Activated CD4-positive, alpha-beta memory T cell treated with anti-CD3 and anti-CD28 coated beads, Interleukin-2, amount 10 ng/mL, durations not matched to agents 7 days and 5 days (primary cell): ENCODE data around the gene DZIP1. TPM values are rescaled to one million over a fixed set of nuclear protein-coding genes. Genes with fewer than 3 reads are reported as not detected.

Source experiments
- CTCF ChIA-PET: fragments of 350-600 bp; sonication (Branson Sonifier 250); formaldehyde crosslinking; loops from one replicate; lab custom pipeline; 2021; ENCODE audit warnings: antibody characterized with exemption, inconsistent platforms; lab: Charles Lee
- POLR2A ChIA-PET: fragments of 350-600 bp; sonication (Branson Sonifier 250); formaldehyde crosslinking; loops from one replicate; lab custom pipeline; 2021; ENCODE audit warnings: antibody characterized with exemption; lab: Charles Lee
- DNase-seq: peaks from one replicate; pipeline ENCODE4 v3.0.0-alpha.2; 2020
- H3K27ac Mint-ChIP-seq: one replicate; pipeline ENCODE4 v1.8.0; 2021; ENCODE audit warnings: mild to moderate bottlenecking, mixed read lengths
- H3K27me3 Mint-ChIP-seq: one replicate; pipeline ENCODE4 v1.8.0; 2021; ENCODE audit warnings: mixed read lengths
- H3K36me3 Mint-ChIP-seq: one replicate; pipeline ENCODE4 v1.8.0; 2021; ENCODE audit warnings: low read depth, mixed read lengths
- H3K4me1 Mint-ChIP-seq: one replicate; pipeline ENCODE4 v1.8.0; 2021; ENCODE audit warnings: mixed read lengths
- H3K4me3 Mint-ChIP-seq: one replicate; pipeline ENCODE4 v1.8.0; 2021; ENCODE audit warnings: mild to moderate bottlenecking, mixed read lengths
- H3K9me3 Mint-ChIP-seq: one replicate; pipeline ENCODE4 v1.8.0; 2021; ENCODE audit warnings: mixed read lengths
- total RNA-seq, 2 experiments: library from RNA; stranded (reverse); gene quantifications; one replicate each; pipeline ENCODE4 v1.2.3, GENCODE V29; 2021

DZIP1 gene
- total RNA-seq, 2 experiments from 2014 or later = 0.30 to 0.40 TPM

DNA sequence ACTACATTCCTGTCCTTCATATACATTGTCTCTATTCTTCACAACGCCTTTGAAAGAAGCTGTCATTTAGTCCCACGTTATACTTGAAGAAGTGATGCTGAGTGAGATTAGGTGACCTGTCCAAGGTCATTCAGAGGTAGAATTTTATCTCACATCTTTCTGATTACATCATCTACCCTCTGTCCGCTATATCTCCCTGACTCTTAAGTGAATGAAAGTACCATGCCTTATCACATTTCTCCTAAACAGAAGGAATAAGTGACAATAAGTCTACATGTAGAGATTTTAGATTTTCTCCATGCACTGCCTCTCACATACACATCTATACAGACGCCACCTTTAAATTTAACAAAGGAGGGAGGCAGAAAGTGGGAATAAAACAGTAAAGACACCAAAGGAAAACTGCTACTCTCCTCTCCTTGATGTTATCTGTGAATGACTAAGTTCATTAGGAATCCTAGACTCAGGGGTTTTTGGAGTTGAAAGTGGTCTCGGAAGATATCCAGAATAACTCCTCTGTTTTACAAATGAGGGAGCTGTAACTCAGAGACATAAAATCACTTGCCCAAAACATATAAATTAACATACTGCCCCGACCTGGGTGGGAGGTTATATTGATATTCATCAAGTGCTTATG lies 96.9 kb downstream of the DZIP1 start:
- CTCF ChIA-PET = no interaction called here
- H3K36me3 Mint-ChIP-seq = no peaks in the 10 kb centered on the region

GRCh38 chr13:95546919-95547318 lies 97.6 kb downstream of the DZIP1 start:
- H3K27me3 Mint-ChIP-seq = peaks cover 34% of the 10 kb centered on the region
- H3K27ac Mint-ChIP-seq = no peak overlapping the region
- no peak for DNase-seq
- no peaks in the 10 kb centered on the region for H3K36me3 Mint-ChIP-seq
- H3K4me3 Mint-ChIP-seq = no peak overlapping the region
- POLR2A ChIA-PET = no interaction called here
- no peaks in the 10 kb centered on the region for H3K9me3 Mint-ChIP-seq
- CTCF ChIA-PET = no interaction called here
- H3K4me1 Mint-ChIP-seq = peaks cover 4% of the 10 kb centered on the region

More for the DNA sequence above, 96.9 kb downstream of the DZIP1 start:
- no peak overlapping the region for H3K27ac Mint-ChIP-seq
- no peaks in the 10 kb centered on the region for H3K9me3 Mint-ChIP-seq
- H3K4me3 Mint-ChIP-seq = no peak overlapping the region
- H3K27me3 Mint-ChIP-seq = peaks cover 36% of the 10 kb centered on the region
- no peak for DNase-seq
- POLR2A ChIA-PET = no interaction called here
- peaks cover 4% of the 10 kb centered on the region for H3K4me1 Mint-ChIP-seq

- H3K27ac Mint-ChIP-seq = no peak overlapping the region
- H3K36me3 Mint-ChIP-seq = no peaks in the 10 kb centered on the region
- peaks cover 16% of the 10 kb centered on the region for H3K27me3 Mint-ChIP-seq
- no peaks in the 10 kb centered on the region for H3K9me3 Mint-ChIP-seq
- H3K4me3 Mint-ChIP-seq = no peak overlapping the region
- CTCF ChIA-PET = no interaction called here
- no peak for DNase-seq
- POLR2A ChIA-PET = no interaction called here
- no peaks in the 10 kb centered on the region for H3K4me1 Mint-ChIP-seq
These were observed 100.2 kb downstream of the DZIP1 start for GRCh38 chr13:95544293-95544692.

GRCh38 chr13:95541911-95542474 lies 102.5 kb downstream of the DZIP1 start:
- DNase-seq = no peak
- Mint-ChIP-seq H3K36me3 (no peaks in the 10 kb centered on the region), H3K27ac (no peak overlapping the region), H3K9me3 (no peaks in the 10 kb centered on the region), H3K4me3 (no peak overlapping the region), H3K27me3 (peaks cover 12% of the 10 kb centered on the region), H3K4me1 (no peaks in the 10 kb centered on the region)
- ChIA-PET CTCF (no interaction called here), POLR2A (no interaction called here)

DNA sequence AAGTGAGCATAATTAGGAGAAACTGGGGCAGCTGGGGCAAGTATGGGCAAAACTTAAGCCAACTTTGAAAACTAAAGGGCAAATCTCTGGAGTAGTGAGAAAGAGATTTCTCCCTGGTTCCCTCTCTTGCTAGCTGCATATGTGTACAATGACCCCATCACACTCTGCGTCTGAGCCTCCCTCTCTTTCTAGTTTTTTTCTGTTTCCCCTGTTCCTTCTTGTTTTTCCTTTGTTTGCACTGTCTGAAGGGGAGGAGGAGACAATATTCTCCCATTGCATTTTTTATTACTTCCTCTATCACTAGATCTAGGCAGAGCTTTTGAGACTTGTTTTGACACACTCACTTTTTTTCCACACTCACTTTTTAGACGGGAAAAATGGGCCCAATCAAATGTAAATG lies 103.2 kb downstream of the DZIP1 start:
- CTCF ChIA-PET = no interaction called here
- H3K4me3 Mint-ChIP-seq = no peak overlapping the region
- POLR2A ChIA-PET = no interaction called here
- H3K4me1 Mint-ChIP-seq = no peaks in the 10 kb centered on the region
- no peak overlapping the region for H3K27ac Mint-ChIP-seq
- no peaks in the 10 kb centered on the region for H3K9me3 Mint-ChIP-seq
- H3K36me3 Mint-ChIP-seq = no peaks in the 10 kb centered on the region
- H3K27me3 Mint-ChIP-seq = peaks cover 16% of the 10 kb centered on the region
- no peak for DNase-seq

DNA sequence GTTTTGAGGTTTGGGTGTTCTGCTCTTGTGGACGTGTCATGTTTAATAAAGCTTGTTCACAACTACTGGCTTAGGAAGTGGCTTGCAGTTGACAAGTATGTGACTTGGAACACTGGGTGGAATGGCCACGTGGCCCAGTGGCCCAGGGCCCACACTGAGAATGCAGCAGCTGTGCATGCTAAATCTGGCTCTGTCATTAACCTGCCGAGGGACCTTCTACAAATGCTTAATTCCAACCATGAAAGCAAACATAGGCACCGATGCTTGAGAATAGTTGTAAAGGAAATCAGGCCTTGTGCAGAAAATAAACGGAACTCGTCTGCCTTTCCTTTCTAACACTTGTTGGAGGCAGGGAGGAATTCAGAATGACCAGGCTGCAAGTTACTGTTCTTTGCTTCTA lies 103.6 kb downstream of the DZIP1 start:
- POLR2A ChIA-PET = no interaction called here
- H3K27me3 Mint-ChIP-seq = peaks cover 16% of the 10 kb centered on the region
- no peaks in the 10 kb centered on the region for H3K9me3 Mint-ChIP-seq
- no peaks in the 10 kb centered on the region for H3K4me1 Mint-ChIP-seq
- no peak for DNase-seq
- H3K36me3 Mint-ChIP-seq = no peaks in the 10 kb centered on the region
- H3K27ac Mint-ChIP-seq = no peak overlapping the region
- CTCF ChIA-PET = no interaction called here
- H3K4me3 Mint-ChIP-seq = no peak overlapping the region

DNA sequence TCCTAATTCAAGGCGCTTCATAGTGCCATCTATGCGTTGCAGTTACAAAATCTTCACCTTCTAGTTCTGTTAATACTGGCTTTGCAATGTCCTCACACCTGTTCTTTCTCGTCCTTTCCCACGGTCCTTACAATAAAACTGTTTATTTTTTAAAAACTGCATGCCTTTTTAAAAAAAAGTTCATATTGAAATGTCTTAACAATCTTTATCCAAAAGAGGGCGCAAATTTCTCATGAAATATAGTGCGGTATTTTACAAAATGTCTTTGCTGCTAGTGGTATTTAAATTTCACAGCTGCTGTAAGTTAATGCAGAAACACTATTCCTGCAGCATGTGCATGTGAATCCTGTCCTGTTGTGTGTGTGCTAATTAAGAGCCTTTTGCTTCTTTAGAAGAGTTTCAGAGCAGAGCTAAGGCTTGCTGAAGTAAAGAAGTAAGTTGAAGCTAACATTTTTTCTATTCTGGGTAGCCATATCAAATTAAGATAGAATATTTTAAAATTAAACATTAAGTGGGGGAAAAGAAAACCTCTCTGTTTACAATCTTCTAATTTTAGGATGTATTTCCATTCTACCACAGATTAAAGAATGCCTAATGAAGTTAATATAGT lies 107.8 kb downstream of the DZIP1 start:
- no peak for DNase-seq
- H3K9me3 Mint-ChIP-seq = no peaks in the 10 kb centered on the region
- peaks cover 33% of the 10 kb centered on the region for H3K27me3 Mint-ChIP-seq
- no peak overlapping the region for H3K4me3 Mint-ChIP-seq
- CTCF ChIA-PET = interaction anchor here (0.6 to 3.0 kb wide), 7 partner anchors 11 to 1391 kb away, joined by 3 to 46 read pairs (median 3); no protein-coding TSS in a partner anchor
- POLR2A ChIA-PET = interaction anchor here (0.8 kb wide), 1 partner anchor 296 kb away, joined by 3 read pairs; no protein-coding TSS in a partner anchor
- no peaks in the 10 kb centered on the region for H3K36me3 Mint-ChIP-seq
- H3K4me1 Mint-ChIP-seq = no peaks in the 10 kb centered on the region
- no peak overlapping the region for H3K27ac Mint-ChIP-seq

DNA sequence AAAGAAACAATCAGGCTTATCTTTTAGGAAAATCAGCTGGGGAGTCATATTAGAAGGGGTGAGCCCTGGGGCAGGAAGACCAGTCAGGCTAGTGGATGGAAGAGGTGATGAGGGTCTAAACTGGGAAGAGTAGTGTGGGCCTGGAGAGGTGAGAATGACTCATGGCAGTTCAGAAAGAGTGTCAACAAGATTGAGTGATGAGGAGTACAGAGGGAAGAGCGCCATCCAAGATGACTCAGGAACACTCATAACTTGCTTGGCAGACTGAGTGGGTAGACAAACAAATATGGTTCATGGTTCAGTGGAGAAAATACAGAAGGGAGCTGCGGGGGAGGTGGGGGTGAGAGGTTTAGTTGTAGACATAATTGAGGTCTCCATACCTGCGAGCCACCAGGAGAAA lies 109.3 kb downstream of the DZIP1 start:
- DNase-seq = no peak
- H3K4me3 Mint-ChIP-seq = no peak overlapping the region
- CTCF ChIA-PET = interaction anchor here (1.1 to 3.0 kb wide), 2 partner anchors 10 to 299 kb away, joined by 3 to 46 read pairs; no protein-coding TSS in a partner anchor
- H3K4me1 Mint-ChIP-seq = no peaks in the 10 kb centered on the region
- H3K27me3 Mint-ChIP-seq = peaks cover 32% of the 10 kb centered on the region
- H3K36me3 Mint-ChIP-seq = no peaks in the 10 kb centered on the region
- POLR2A ChIA-PET = no interaction called here
- no peaks in the 10 kb centered on the region for H3K9me3 Mint-ChIP-seq
- no peak overlapping the region for H3K27ac Mint-ChIP-seq

GRCh38 chr13:95533545-95534160 lies 110.9 kb downstream of the DZIP1 start:
- POLR2A ChIA-PET = no interaction called here
- Mint-ChIP-seq H3K4me1 (no peaks in the 10 kb centered on the region), H3K27me3 (peaks cover 33% of the 10 kb centered on the region), H3K4me3 (no peak overlapping the region), H3K36me3 (no peaks in the 10 kb centered on the region), H3K27ac (no peak overlapping the region), H3K9me3 (no peaks in the 10 kb centered on the region)
- no peak for DNase-seq
- CTCF ChIA-PET = no interaction called here

GRCh38 chr13:95530178-95530577 lies 114.3 kb downstream of the DZIP1 start:
- no peaks in the 10 kb centered on the region for H3K36me3 Mint-ChIP-seq
- CTCF ChIA-PET = no interaction called here
- no peak for DNase-seq

More at GRCh38 chr13:95530178-95530577, 114.3 kb downstream of the DZIP1 start:
- Mint-ChIP-seq H3K27me3 (peaks cover 21% of the 10 kb centered on the region), H3K4me3 (no peak overlapping the region), H3K4me1 (no peaks in the 10 kb centered on the region), H3K27ac (no peak overlapping the region), H3K9me3 (no peaks in the 10 kb centered on the region)
- POLR2A ChIA-PET = no interaction called here

Other genes with a start within 250 kb of the DZIP1 start
- gene CLDN10, start 92.0 kb downstream of the DZIP1 start, total RNA-seq = not detected
- 10 to 100 TPM; 26.4 to 27.5 TPM for gene DNAJC3, start 32.4 kb upstream of the DZIP1 start, total RNA-seq